NT2/D1 (cell line): ENCODE data around the gene HLA-DOA.

Source experiments
- SUZ12 ChIP-seq: IDR thresholded peaks from 2 replicates; pipeline ENCODE4 v1.6.1; 2011; ENCODE audit not compliant: insufficient read length, insufficient read depth; ENCODE audit errors: extremely low read depth
- YY1 ChIP-seq: IDR thresholded peaks from 2 replicates; pipeline ENCODE4 v1.6.1; 2011; ENCODE audit not compliant: insufficient read length, insufficient read depth
- ZNF274 ChIP-seq: IDR thresholded peaks from 2 replicates; pipeline ENCODE4 v1.6.1; 2011; ENCODE audit warnings: mild to moderate bottlenecking, low read depth, low read length

- TF ChIP-seq ZNF274 (no peak), SUZ12 (no peak), YY1 (no peak)
Observed at GRCh38 chr6:33057222-33058150, 48.1 kb upstream of the HLA-DOA start.
